ENCODE measurements around the gene STK33. TPM values are rescaled to one million over a fixed set of nuclear protein-coding genes. Genes with fewer than 3 reads are reported as not detected.

Gene STK33
- total RNA-seq, 1 experiment from 2014 or later: 5.8 TPM

GRCh38 chr11:8363921-8364320, 230.1 kb downstream of the STK33 start:
- H3K79me2 ChIP-seq (ENCODE audit: low read depth): no peaks in the 10 kb centered on the region
- DNase-seq: no peak
- intact Hi-C loops (cut with micrococcal nuclease; ENCODE audit: unreplicated experiment): no loop called here
- no peaks in the 10 kb centered on the region for H3K9me3 ChIP-seq (ENCODE audit: insufficient read depth, low read depth)
- no peaks in the 10 kb centered on the region for H3K36me3 ChIP-seq (ENCODE audit: low read depth)
- TF ChIP-seq CTCF (conservative IDR thresholded peaks at IDR 0.05) (no peak), EZH2 (IDR thresholded peaks at IDR 0.05; ENCODE audit: low read depth) (no peak)
- no peaks in the 10 kb centered on the region for H3K9me2 ChIP-seq (ENCODE audit: insufficient read depth)
- ChIA-PET POLR2A (ENCODE audit: unreplicated experiment) (no interaction called here), CTCF (interaction anchor here (0.6 kb wide), 1 partner anchor 20 kb away, joined by 3 read pairs; no protein-coding TSS in a partner anchor)
- no peaks in the 10 kb centered on the region for H4K20me1 ChIP-seq (ENCODE audit: insufficient read depth)
- H3K4me1 ChIP-seq (replicated peaks; ENCODE audit: insufficient read depth): no peaks in the 10 kb centered on the region
- BruUV-seq (replicated peaks): no TSS peak
- no peak overlapping the region for H3K4me2 ChIP-seq
- no peak overlapping the region for H3K4me3 ChIP-seq
- H3K27ac ChIP-seq: no peak overlapping the region
- no peak overlapping the region for H2AFZ ChIP-seq
- H3F3A ChIP-seq (ENCODE audit: insufficient read depth, low read depth): no peaks in the 10 kb centered on the region
- H3K27me3 ChIP-seq (ENCODE audit: insufficient read depth, low read depth): no peaks in the 10 kb centered on the region

GRCh38 chr11:8362899-8363298, 231.1 kb downstream of the STK33 start:
- Histone ChIP-seq H3K4me1 (replicated peaks; ENCODE audit: insufficient read depth) (no peaks in the 10 kb centered on the region), H2AFZ (no peak overlapping the region), H3K36me3 (ENCODE audit: low read depth) (no peaks in the 10 kb centered on the region), H3K27ac (no peak overlapping the region), H3K9me3 (ENCODE audit: insufficient read depth, low read depth) (no peaks in the 10 kb centered on the region), H3K9me2 (ENCODE audit: insufficient read depth) (no peaks in the 10 kb centered on the region), H3K79me2 (ENCODE audit: low read depth) (no peaks in the 10 kb centered on the region), H3K27me3 (ENCODE audit: insufficient read depth, low read depth) (no peaks in the 10 kb centered on the region), H4K20me1 (ENCODE audit: insufficient read depth) (no peaks in the 10 kb centered on the region), H3F3A (ENCODE audit: insufficient read depth, low read depth) (no peaks in the 10 kb centered on the region), H3K4me2 (no peak overlapping the region), H3K4me3 (no peak overlapping the region)
- no peak for DNase-seq
- CTCF ChIA-PET: no interaction called here
- TF ChIP-seq CTCF (conservative IDR thresholded peaks at IDR 0.05): no peak
- no peak for TF ChIP-seq EZH2 (IDR thresholded peaks at IDR 0.05; ENCODE audit: low read depth)
- POLR2A ChIA-PET (ENCODE audit: unreplicated experiment): no interaction called here
- intact Hi-C loops (cut with micrococcal nuclease; ENCODE audit: unreplicated experiment): no loop called here
- no TSS peak for BruUV-seq (replicated peaks)

GRCh38 chr11:8362491-8362890, 231.5 kb downstream of the STK33 start:
- Histone ChIP-seq H3K79me2 (ENCODE audit: low read depth) (no peaks in the 10 kb centered on the region), H3K4me1 (replicated peaks; ENCODE audit: insufficient read depth) (no peaks in the 10 kb centered on the region), H3F3A (ENCODE audit: insufficient read depth, low read depth) (no peaks in the 10 kb centered on the region), H3K4me3 (no peak overlapping the region), H3K36me3 (ENCODE audit: low read depth) (no peaks in the 10 kb centered on the region), H2AFZ (no peak overlapping the region), H3K9me3 (ENCODE audit: insufficient read depth, low read depth) (no peaks in the 10 kb centered on the region), H4K20me1 (ENCODE audit: insufficient read depth) (no peaks in the 10 kb centered on the region), H3K27me3 (ENCODE audit: insufficient read depth, low read depth) (no peaks in the 10 kb centered on the region), H3K9me2 (ENCODE audit: insufficient read depth) (no peaks in the 10 kb centered on the region), H3K27ac (no peak overlapping the region), H3K4me2 (no peak overlapping the region)
- TF ChIP-seq EZH2 (IDR thresholded peaks at IDR 0.05; ENCODE audit: low read depth) (no peak), CTCF (conservative IDR thresholded peaks at IDR 0.05) (no peak)
- no peak for DNase-seq
- CTCF ChIA-PET: no interaction called here
- no TSS peak for BruUV-seq (replicated peaks)
- intact Hi-C loops (cut with micrococcal nuclease; ENCODE audit: unreplicated experiment): no loop called here
- POLR2A ChIA-PET (ENCODE audit: unreplicated experiment): no interaction called here
